NCI-H128 (cell line): ENCODE results near the gene ECI2.
A peak's percentile ranks its signal among the peaks of the same experiment; 100 is the strongest.
"Not testable (repeated sequence)": the region's sequence is repeated elsewhere in the genome, so short reads cannot be mapped to it uniquely, and the experiment has no call there.

Experiments
- DNase-seq: peaks from one replicate; lab custom pipeline; 2025; ENCODE audit not compliant: unreplicated experiment; lab: John Stamatoyannopoulos, UW

The ECI2 gene

DNA sequence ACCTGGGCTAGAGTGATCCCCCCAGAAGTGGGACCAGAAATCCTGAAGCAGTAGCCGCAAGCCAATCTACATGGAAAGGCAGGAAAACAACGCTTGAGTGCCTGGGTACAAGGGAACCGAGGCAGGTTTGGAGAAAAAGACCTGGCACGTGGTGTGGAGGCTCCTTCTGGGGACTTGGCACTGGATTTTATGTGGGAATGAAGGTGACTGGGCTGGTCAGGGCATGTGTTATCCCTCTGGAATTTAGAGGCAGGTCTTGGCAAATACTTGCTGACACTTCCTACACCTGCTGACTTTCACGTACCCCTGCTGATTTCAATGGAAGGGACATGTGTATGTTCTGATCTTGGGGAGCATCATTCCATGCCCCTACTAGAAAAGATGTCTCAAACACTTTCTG lies 31.4 kb downstream of the ECI2 start:
- no peak for DNase-seq

DNA sequence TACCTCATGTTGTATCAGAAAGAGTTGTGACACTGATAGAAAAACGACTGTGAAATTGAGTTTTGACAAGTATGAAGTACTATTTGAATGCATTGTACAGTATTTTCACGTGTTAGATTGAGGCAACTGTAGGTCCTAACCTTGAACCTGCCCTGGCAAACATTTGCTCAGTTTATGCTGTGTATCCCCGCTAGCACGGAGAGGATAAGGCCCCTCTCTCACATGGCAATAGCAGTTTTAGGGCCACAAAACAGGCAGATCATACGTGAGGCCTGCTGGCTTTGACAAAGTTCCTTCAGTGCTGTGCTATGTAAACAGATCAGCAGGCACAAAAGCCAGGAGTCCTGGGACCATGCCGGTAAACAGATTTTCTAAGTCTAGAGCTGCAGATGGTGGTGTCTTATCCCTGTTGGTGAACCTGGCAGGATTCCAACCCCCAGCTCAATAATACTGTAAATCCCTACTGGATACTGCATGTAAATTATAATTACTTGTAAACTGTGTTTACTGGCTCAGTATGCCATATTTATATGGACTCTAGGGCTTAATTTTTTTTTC lies 32.6 kb downstream of the ECI2 start:
- DNase-seq = peak; percentile 5

DNA sequence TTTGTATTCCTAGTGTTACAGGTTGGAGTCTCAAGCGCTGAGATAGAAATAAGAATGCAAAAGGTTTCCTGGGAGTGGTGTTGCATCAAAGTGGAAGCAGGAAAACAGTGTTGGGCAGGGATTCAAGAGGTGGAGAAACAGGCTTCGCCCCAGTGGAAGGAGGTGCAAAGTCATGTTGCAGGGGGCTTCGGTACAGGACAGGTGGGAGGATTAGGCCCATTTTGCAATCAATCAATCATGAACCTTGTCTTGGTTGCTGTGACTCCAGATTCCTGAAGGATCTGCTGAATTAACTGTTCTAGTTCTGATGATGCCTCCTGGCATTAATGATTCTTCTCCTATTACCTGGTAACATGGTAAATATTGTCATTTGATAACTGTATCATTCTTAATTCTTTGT lies 34.1 kb downstream of the ECI2 start:
- no peak for DNase-seq

DNA sequence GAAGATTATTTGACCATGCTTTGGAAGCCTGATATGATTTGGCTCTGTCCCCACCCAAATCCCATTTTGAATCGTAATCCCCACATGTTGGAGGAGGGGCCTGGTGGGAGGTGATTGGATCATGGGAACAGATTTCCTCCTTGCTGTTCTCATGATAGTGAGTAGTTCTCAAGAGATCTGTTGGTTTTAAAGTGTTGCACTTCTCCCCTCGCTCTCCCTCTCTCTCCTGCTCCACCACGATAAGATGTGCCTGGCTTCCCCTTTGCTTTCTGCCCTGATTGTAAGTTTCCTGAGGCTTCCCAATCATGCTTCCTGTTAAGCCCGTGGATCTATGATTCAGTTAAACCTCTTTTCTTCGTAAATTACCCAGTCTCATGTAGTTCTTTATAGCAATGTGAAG lies 34.7 kb downstream of the ECI2 start:
- no peak for DNase-seq

DNA sequence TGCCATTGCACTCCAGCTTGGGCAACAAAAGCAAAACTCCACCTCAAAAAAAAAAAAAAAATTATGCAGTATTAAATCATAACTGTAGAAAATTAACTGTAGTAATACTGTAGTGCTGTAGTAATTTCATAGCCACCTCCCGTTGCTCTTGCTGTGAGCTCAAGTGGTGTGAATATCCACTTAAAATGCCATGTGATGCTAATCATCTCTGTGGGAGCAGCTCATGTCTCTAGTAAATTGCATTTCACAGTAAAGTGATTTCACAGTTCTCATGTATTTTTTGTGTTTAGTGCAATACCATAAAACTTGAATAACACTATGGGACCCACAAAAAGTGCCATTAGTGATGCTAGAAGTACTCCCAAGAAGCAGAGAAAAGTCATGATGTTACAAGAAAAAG lies 42.1 kb downstream of the ECI2 start:
- peak; percentile 13 for DNase-seq

DNA sequence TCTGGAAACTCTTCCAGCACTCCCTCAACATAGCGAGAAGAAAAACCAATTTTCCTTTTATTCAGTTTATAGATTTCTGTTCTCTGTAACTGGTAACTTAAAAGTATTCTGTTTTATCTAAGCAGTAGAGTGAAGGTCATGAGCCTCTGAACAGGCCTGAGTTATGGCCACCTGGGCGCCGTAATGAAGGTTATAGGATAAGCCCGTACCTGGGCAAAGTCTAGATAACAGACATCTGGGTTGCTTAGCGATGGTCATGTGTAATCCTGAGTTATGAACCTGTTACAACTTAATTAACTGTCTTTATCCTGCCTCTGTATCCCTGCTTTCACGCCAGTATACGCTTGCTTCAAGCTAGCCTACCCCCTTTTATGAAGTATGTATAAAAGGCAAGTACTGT lies 43.4 kb downstream of the ECI2 start:
- no peak for DNase-seq

DNA sequence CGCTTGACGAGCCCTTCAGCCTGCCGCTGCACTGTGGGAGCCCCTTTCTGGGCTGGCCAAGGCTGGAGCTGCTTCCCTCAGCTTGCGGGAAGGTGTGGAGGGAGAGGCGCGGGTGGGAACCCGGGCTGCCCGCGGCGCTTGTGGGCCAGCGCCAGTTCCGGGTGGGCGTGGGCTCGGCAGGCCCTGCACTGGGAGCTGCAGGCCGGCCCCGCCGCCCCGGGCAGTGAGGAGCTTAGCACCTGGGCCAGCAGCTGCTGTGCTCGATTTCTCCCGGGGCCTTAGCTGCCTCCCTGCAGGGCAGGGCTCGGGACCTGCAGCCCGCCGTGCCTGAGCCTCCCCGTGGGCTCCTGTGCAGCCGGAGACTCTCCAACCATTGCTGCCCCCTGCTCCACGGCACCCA lies 45.3 kb downstream of the ECI2 start:
- not testable (repeated sequence) for DNase-seq

DNA sequence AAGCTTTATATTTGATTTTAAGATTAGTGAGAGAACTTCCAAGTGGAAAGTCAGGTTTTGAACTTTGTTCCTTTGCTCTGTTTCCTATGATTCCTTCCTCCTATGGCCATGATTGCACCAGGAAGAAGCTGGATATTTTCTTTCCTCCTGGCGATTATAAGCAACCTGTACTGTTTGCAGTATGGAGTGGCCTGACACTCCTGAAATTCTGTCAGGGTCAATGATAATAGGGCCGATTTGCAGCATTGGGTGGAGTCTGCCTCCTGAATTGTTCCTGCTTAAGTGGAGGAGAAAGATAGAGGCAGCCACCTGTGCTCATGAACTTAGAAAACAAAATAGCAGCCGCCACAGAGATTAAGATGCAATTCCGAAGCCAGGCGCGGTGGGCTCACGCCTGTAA lies 46.7 kb downstream of the ECI2 start:
- DNase-seq = no peak

DNA sequence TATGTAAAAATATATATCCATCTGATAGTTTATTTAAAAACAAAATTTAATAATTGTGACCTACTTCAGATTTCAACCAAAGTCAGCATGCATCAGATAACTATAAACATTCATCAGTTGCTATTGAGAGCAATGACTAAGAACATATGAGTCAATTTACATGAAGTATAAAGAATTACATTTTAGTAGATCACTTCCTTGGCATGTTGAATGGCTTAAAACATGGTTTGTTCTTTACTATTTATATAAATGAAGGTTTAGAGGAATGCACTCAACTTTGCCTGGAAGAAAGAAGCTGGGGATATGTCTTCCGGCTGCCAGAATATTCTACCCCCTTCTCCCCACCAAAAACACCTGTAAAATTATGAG lies 50.1 kb downstream of the ECI2 start:
- DNase-seq = no peak

DNA sequence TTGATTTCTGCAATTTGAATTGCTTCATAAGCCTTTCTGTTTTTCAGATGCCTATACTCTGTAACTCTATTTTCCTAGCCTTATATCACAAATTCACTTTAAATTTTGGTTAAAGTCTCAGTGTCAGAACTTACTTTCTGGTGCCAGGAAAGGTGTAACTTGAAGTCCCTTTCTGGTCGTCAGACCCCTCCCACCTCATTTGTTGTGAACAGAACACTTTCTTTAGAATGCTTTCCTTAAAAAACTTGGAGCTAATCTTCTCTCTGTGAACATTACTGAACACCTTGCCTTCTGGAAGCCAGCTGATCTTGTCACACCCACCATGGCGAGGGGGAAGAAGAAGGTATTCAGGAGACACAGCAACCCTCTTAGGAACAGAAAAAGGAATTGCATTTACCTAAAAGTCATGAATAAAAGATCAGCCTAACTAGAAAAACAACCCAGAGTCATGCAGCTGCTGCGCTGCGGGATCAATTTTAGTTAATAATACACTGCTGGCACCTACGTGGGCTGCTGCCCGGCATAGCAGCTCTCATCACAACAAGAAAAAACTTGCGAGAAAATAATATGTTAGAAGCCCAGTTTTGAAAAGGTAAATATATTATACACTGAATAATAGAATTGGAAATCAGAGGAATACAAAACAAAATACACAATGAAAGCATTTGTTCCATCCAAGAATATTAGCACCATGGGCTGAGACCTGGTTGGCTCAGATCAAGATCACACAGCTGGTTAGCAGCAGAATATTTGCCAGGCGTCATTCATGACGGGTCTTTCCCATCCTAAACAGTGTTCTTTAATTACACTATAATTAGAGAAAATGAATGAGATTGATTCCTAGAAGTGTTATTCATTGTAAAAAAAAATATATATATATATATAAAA lies 50.7 kb downstream of the ECI2 start:
- DNase-seq = no peak

DNA sequence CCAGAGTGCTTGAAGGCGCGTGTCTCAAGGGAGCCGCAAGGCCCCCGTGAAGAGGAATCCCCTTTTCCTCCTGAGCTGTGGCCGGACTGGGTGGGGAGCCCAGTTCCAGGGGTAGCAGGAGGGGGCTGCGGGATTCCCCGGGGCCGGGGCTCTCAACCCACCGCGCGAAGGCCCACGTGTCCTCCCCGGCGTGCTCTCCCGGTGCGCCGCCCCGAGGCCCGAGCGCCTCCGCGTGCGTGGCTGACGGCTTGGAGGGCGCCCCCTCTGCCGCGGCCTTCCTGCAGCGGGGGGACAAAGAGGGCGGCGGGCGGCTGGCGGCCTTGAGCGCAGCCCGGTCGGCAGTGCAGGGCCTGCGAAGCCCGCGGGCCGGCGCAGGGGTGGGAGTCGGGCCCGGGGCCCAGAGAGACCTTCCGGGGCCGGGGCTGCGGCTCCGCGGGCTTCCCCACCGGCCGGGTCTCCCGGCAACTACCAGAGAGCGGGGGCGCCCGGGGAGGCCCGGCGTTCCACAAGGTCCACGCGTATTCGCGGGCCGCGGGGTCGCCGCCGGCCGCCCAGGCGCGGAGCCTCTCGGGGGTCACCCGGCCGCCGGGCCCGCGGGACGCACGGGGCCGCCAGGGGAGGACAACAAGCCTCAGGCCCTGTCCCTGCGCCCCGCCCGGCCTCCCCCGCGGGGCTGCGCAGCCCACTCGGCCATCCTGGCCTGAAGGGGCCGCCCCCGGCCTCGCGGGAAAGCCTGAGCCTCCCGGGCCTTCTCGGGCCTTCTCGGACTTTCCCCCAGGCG lies 56.5 kb downstream of the ECI2 start, which contains the start of gene FAM217A:
Gene FAM217A, minus strand, starts transcription at position 447 of the 781 bp plus-strand sequence. CDS start 1,723 bp downstream, outside the sequence.
- no peak for DNase-seq

DNA sequence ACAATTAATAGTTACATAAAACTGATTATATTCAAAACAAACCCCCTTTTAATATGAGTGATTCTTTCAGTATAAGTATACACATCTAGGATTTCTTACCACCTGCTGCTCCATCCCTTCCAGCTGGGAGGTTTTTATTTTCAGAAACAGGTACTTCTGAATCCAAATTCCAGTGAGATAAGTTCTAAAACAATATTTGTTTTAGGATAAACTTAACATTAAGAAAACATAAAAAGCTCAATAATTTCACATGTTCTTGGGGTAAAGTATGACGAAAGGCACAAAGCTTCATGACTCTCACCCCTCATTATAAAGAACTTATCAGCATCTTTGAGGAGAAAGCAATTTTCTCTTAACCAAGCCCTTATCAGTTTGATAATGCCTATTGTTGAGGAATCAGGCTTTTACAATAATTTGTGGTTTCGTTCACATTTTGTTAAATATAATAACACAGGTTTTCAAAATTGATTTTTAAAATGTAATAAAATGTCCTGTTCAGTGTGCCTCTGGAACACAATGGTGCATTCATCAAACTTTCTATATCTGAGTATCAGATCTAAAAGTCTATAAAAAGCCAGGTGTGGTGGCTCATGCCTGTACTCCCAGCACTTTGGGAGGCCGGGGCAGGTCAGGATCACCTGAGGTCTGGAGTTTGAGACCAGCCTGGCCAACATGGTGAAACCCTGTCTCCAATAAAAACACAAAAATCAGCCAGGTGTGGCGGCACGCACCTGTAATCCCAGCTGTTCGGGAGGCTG lies 60.7 kb downstream of the ECI2 start:
- DNase-seq = no peak

DNA sequence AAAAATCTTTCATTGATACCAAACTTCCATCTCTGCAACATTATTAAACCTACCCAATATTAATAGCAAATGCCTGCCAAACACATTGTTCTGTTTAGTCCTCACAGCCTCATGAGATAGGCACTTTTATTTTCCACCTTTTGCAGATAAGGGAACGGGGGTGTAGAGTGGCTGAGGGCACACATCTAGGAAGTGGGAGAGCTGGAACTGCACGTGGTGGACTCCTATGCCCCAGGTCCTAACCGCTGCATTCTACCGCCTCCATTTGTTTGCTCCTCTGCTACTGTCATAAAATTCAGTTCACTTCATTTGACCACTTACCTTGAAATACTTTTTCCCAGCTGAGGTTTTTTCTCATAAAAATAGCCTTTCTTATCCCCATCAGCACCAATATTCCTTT lies 64.0 kb downstream of the ECI2 start:
- DNase-seq = no peak

DNA sequence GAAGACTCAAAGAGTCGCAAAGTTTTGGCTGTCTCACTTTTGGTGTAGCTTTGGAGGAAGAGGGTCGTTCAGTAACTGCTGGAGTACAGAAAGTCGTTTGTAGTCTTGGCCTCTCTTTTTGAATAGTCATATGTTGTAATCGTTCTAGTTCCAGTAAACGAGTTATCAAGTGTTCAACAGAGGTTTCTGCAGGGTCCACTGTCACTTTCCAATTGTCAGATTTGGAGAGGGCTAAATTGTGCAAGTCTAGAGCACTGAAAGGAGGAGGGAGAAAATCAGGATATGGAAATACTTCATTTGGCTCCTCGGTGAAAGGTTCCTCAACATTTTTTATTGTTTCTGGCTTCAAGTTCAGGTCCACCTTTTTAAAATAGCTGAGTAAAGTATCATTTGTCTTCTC lies 66.2 kb downstream of the ECI2 start:
- DNase-seq = no peak

DNA sequence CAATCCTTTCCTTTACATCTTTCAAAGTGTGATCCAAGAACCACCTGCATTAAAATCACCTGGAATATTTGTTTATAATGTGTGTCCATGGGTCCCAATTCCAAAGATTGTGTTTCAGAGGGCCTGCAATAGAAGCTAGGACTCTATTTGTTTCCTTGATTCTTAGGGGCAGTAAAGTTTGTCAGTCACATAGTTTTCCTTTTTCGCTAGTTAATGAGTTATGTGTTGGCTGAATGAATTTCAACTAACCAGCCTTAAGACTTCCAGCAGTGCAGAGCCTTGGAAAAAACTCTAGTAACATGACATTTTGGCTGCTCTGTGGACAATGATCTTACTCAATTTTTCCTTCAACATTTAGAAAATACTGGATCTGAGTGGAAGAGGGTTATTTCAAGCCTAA lies 67.7 kb downstream of the ECI2 start:
- DNase-seq = no peak

DNA sequence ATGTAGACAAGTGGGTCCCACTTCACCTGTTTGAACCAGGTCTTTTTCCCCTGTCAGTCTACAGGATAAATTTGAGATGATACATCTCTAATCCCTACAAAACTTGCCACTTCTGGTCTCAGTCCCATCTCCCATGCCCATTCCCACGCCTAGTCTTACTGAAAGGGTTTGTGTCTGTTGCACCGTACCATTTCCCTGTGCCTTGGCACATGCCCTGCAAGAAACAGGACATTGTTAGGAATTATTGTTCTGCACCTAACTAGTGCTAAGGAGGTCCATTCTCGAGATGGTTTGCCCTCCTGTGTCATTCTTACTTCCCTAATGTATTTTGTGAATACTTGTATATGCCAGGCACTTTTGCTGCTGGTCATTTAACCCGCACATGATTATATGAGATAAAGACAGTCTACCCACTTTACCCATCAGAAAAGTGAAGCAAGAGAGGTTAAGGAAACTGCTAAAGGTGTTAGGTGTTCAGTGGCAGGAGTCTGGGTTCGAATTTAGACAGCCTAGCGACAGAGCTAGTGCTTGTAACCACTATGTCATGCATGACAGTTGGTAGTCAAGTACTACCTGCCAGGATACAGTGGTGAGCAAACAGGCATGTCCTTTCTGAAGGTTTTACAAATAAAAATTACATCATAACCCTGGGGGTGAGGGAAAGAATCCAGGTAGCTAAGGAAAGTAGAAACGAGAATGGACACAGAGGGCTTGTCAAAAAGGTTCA lies 69.2 kb downstream of the ECI2 start:
- no peak for DNase-seq
